Central memory CD8-positive, alpha-beta T cell (primary cell): ENCODE results near the gene ARHGAP26.
"Not testable (repeated sequence)": the region's sequence is repeated elsewhere in the genome, so short reads cannot be mapped to it uniquely, and the experiment has no call there.

Experiments
- ATAC-seq: fragments of 150-1000 bp; cut with Tn5 transposase; replicated peaks from 2 replicates; pipeline ENCODE4 v1.10.0; 2022; ENCODE audit warnings: mild to moderate bottlenecking, moderate FRiP score, moderate number of reproducible peaks; ENCODE audit not compliant: poor library complexity, severe bottlenecking; ENCODE audit errors: extremely low read depth
- DNase-seq, 2 donors: peaks; one replicate each; pipeline ENCODE4 v3.0.0; 2021; ENCODE audit warnings: low spot score in 2 of 2
- H3K27ac Mint-ChIP-seq: one replicate; pipeline ENCODE4 v1.8.0; 2022; ENCODE audit warnings: low read depth, mild to moderate bottlenecking, moderate library complexity, mixed read lengths
- H3K27me3 Mint-ChIP-seq: one replicate; pipeline ENCODE4 v1.8.0; 2022; ENCODE audit warnings: mixed read lengths
- H3K36me3 Mint-ChIP-seq: one replicate; pipeline ENCODE4 v1.8.0; 2022; ENCODE audit warnings: mild to moderate bottlenecking, moderate library complexity, mixed read lengths; ENCODE audit not compliant: insufficient read depth
- H3K4me1 Mint-ChIP-seq: one replicate; pipeline ENCODE4 v1.8.0; 2022; ENCODE audit warnings: mixed read lengths
- H3K4me3 Mint-ChIP-seq: one replicate; pipeline ENCODE4 v1.8.0; 2022; ENCODE audit warnings: mild to moderate bottlenecking, moderate library complexity, mixed read lengths
- H3K9me3 Mint-ChIP-seq: one replicate; pipeline ENCODE4 v1.8.0; 2022; ENCODE audit warnings: mixed read lengths

Gene ARHGAP26

GRCh38 chr5:143116814-143117213, 346.6 kb downstream of the ARHGAP26 start:
- H3K9me3 Mint-ChIP-seq, result no peaks in the 10 kb centered on the region
- H3K27me3 Mint-ChIP-seq, result no peaks in the 10 kb centered on the region
- peaks cover 57% of the 10 kb centered on the region for H3K4me1 Mint-ChIP-seq
- no peak overlapping the region for H3K27ac Mint-ChIP-seq
- peaks cover 11% of the 10 kb centered on the region for H3K36me3 Mint-ChIP-seq
- no peak overlapping the region for H3K4me3 Mint-ChIP-seq
- DNase-seq (no peak), ATAC-seq (no peak)

- DNase-seq (no peak), ATAC-seq (no peak)
- no peak overlapping the region for H3K4me3 Mint-ChIP-seq
- H3K4me1 Mint-ChIP-seq, result peaks cover 59% of the 10 kb centered on the region
- H3K36me3 Mint-ChIP-seq, result peaks cover 15% of the 10 kb centered on the region
- no peaks in the 10 kb centered on the region for H3K9me3 Mint-ChIP-seq
- H3K27ac Mint-ChIP-seq, result peak overlapping the region; percentile 1
- H3K27me3 Mint-ChIP-seq, result no peaks in the 10 kb centered on the region
These were observed 347.6 kb downstream of the ARHGAP26 start for GRCh38 chr5:143117821-143118220.

- ATAC-seq, result no peak
- Mint-ChIP-seq H3K4me1 (peaks cover 59% of the 10 kb centered on the region), H3K4me3 (no peak overlapping the region), H3K36me3 (peaks cover 15% of the 10 kb centered on the region), H3K9me3 (no peaks in the 10 kb centered on the region), H3K27me3 (no peaks in the 10 kb centered on the region), H3K27ac (no peak overlapping the region)
- DNase-seq, result no peak
These were observed 348.0 kb downstream of the ARHGAP26 start for GRCh38 chr5:143118222-143118621.

GRCh38 chr5:143118818-143119217, 348.6 kb downstream of the ARHGAP26 start:
- not testable (repeated sequence) for H3K27me3 Mint-ChIP-seq, H3K27ac Mint-ChIP-seq, H3K4me3 Mint-ChIP-seq, DNase-seq, H3K9me3 Mint-ChIP-seq, ATAC-seq
- Mint-ChIP-seq H3K36me3 (peaks cover 15% of the 10 kb centered on the region), H3K4me1 (peaks cover 56% of the 10 kb centered on the region)

GRCh38 chr5:143119291-143119769, 349.2 kb downstream of the ARHGAP26 start:
- DNase-seq (no peak), ATAC-seq (no peak)
- H3K9me3 Mint-ChIP-seq, result no peaks in the 10 kb centered on the region
- H3K27me3 Mint-ChIP-seq, result no peaks in the 10 kb centered on the region
- peaks cover 16% of the 10 kb centered on the region for H3K36me3 Mint-ChIP-seq
- H3K4me1 Mint-ChIP-seq, result peaks cover 55% of the 10 kb centered on the region
- no peak overlapping the region for H3K4me3 Mint-ChIP-seq
- no peak overlapping the region for H3K27ac Mint-ChIP-seq

- Mint-ChIP-seq H3K27ac (no peak overlapping the region), H3K4me1 (peaks cover 55% of the 10 kb centered on the region), H3K9me3 (no peaks in the 10 kb centered on the region), H3K27me3 (no peaks in the 10 kb centered on the region), H3K4me3 (no peak overlapping the region), H3K36me3 (peaks cover 16% of the 10 kb centered on the region)
- ATAC-seq (no peak), DNase-seq (no peak)
These were observed 349.7 kb downstream of the ARHGAP26 start for GRCh38 chr5:143119881-143120341.

- ATAC-seq (no peak), DNase-seq (no peak)
- Mint-ChIP-seq H3K4me1 (peaks cover 56% of the 10 kb centered on the region), H3K27me3 (no peaks in the 10 kb centered on the region), H3K9me3 (no peaks in the 10 kb centered on the region), H3K4me3 (peak overlapping the region; percentile 31), H3K36me3 (peaks cover 16% of the 10 kb centered on the region), H3K27ac (no peak overlapping the region)
These were observed 350.4 kb downstream of the ARHGAP26 start for GRCh38 chr5:143120460-143121134.

- H3K36me3 Mint-ChIP-seq, result peaks cover 16% of the 10 kb centered on the region
- peak in 1 of 2 donors; percentile 13 for DNase-seq
- H3K4me3 Mint-ChIP-seq, result peak overlapping the region; percentile 31
- H3K27me3 Mint-ChIP-seq, result no peaks in the 10 kb centered on the region
- H3K9me3 Mint-ChIP-seq, result no peaks in the 10 kb centered on the region
- no peak overlapping the region for H3K27ac Mint-ChIP-seq
- peaks cover 57% of the 10 kb centered on the region for H3K4me1 Mint-ChIP-seq
- peak; percentile 81 for ATAC-seq
These were observed 350.9 kb downstream of the ARHGAP26 start for GRCh38 chr5:143121135-143121475.

GRCh38 chr5:143124593-143124992, 354.4 kb downstream of the ARHGAP26 start:
- no peak for DNase-seq
- no peak for ATAC-seq
- Mint-ChIP-seq H3K4me3 (no peak overlapping the region), H3K36me3 (peaks cover 12% of the 10 kb centered on the region), H3K9me3 (no peaks in the 10 kb centered on the region), H3K27me3 (no peaks in the 10 kb centered on the region), H3K4me1 (peaks cover 40% of the 10 kb centered on the region), H3K27ac (no peak overlapping the region)

GRCh38 chr5:143126174-143127019, 356.2 kb downstream of the ARHGAP26 start:
- DNase-seq (no peak), ATAC-seq (no peak)
- no peaks in the 10 kb centered on the region for H3K9me3 Mint-ChIP-seq
- no peak overlapping the region for H3K4me3 Mint-ChIP-seq
- H3K4me1 Mint-ChIP-seq, result peaks cover 34% of the 10 kb centered on the region
- peaks cover 8% of the 10 kb centered on the region for H3K36me3 Mint-ChIP-seq
- H3K27me3 Mint-ChIP-seq, result no peaks in the 10 kb centered on the region
- H3K27ac Mint-ChIP-seq, result no peak overlapping the region

- H3K27ac Mint-ChIP-seq, result no peak overlapping the region
- H3K27me3 Mint-ChIP-seq, result no peaks in the 10 kb centered on the region
- no peak for DNase-seq
- ATAC-seq, result no peak
- no peak overlapping the region for H3K4me3 Mint-ChIP-seq
- peaks cover 36% of the 10 kb centered on the region for H3K4me1 Mint-ChIP-seq
- no peaks in the 10 kb centered on the region for H3K9me3 Mint-ChIP-seq
- H3K36me3 Mint-ChIP-seq, result peaks cover 5% of the 10 kb centered on the region
These were observed 358.4 kb downstream of the ARHGAP26 start for GRCh38 chr5:143128412-143129071.

- Mint-ChIP-seq H3K27me3 (no peaks in the 10 kb centered on the region), H3K27ac (no peak overlapping the region), H3K4me3 (no peak overlapping the region), H3K4me1 (peaks cover 36% of the 10 kb centered on the region), H3K9me3 (no peaks in the 10 kb centered on the region), H3K36me3 (peaks cover 6% of the 10 kb centered on the region)
- DNase-seq (no peak), ATAC-seq (no peak)
These were observed 359.0 kb downstream of the ARHGAP26 start for GRCh38 chr5:143129203-143129602.
